Ishikawa (cell line): ENCODE results near the gene SMIM8.

ENCODE experiments used
- CEBPB ChIP-seq: IDR thresholded peaks from 2 replicates; pipeline ENCODE4 v1.6.1; 2012
- FOXM1 ChIP-seq: IDR thresholded peaks from 2 replicates; pipeline ENCODE4 v1.6.1; 2012; ENCODE audit warnings: low read depth, borderline replicate concordance
- RAD21 ChIP-seq: IDR thresholded peaks from 2 replicates; pipeline ENCODE4 v1.6.1; 2012; ENCODE audit warnings: low read depth
- ZBTB7A ChIP-seq: IDR thresholded peaks from 2 replicates; pipeline ENCODE4 v1.6.1; 2012; ENCODE audit warnings: low read depth
- TF ChIP-seq, protein P1 (sequence below): IDR thresholded peaks from 2 replicates; pipeline ENCODE4 v1.6.1; 2012; ENCODE audit warnings: low read depth, mild to moderate bottlenecking
- TF ChIP-seq, protein P2 (sequence below): IDR thresholded peaks from 2 replicates; pipeline ENCODE4 v1.6.1; 2012

- TF ChIP-seq FOXM1 (no peak), ZBTB7A (no peak), RAD21 (no peak), CEBPB (no peak)
- TF ChIP-seq, protein P1, sequence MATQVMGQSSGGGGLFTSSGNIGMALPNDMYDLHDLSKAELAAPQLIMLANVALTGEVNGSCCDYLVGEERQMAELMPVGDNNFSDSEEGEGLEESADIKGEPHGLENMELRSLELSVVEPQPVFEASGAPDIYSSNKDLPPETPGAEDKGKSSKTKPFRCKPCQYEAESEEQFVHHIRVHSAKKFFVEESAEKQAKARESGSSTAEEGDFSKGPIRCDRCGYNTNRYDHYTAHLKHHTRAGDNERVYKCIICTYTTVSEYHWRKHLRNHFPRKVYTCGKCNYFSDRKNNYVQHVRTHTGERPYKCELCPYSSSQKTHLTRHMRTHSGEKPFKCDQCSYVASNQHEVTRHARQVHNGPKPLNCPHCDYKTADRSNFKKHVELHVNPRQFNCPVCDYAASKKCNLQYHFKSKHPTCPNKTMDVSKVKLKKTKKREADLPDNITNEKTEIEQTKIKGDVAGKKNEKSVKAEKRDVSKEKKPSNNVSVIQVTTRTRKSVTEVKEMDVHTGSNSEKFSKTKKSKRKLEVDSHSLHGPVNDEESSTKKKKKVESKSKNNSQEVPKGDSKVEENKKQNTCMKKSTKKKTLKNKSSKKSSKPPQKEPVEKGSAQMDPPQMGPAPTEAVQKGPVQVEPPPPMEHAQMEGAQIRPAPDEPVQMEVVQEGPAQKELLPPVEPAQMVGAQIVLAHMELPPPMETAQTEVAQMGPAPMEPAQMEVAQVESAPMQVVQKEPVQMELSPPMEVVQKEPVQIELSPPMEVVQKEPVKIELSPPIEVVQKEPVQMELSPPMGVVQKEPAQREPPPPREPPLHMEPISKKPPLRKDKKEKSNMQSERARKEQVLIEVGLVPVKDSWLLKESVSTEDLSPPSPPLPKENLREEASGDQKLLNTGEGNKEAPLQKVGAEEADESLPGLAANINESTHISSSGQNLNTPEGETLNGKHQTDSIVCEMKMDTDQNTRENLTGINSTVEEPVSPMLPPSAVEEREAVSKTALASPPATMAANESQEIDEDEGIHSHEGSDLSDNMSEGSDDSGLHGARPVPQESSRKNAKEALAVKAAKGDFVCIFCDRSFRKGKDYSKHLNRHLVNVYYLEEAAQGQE, result no peak
- TF ChIP-seq, protein P2, sequence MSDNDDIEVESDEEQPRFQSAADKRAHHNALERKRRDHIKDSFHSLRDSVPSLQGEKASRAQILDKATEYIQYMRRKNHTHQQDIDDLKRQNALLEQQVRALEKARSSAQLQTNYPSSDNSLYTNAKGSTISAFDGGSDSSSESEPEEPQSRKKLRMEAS, result no peak
Measured at GRCh38 chr6:87333033-87333432, 10.6 kb downstream of the SMIM8 start.
